HG02970 (cell line): Measurements from ENCODE around the gene ADAMTS3.

Experiments
- ATAC-seq: cut with Tn5 transposase; IDR thresholded peaks from one replicate; pipeline ENCODE4 v1.9.1; 2021; ENCODE audit warnings: mild to moderate bottlenecking, moderate library complexity, moderate number of reproducible peaks; ENCODE audit not compliant: unreplicated experiment, low FRiP score

Gene ADAMTS3

GRCh38 chr4:72424006-72424405 is 145.0 kb downstream of the ADAMTS3 start:
- no peak for ATAC-seq

GRCh38 chr4:72422416-72422815 is 146.6 kb downstream of the ADAMTS3 start:
- ATAC-seq: no peak

GRCh38 chr4:72418458-72418857 is 150.6 kb downstream of the ADAMTS3 start:
- no peak for ATAC-seq

- no peak for ATAC-seq
These were observed 158.9 kb downstream of the ADAMTS3 start for GRCh38 chr4:72410158-72410557.

- ATAC-seq: no peak
These were observed 160.5 kb downstream of the ADAMTS3 start for GRCh38 chr4:72408568-72408967.

- ATAC-seq: no peak
These were observed 163.6 kb downstream of the ADAMTS3 start for GRCh38 chr4:72405417-72405816.

GRCh38 chr4:72397314-72397713 is 171.7 kb downstream of the ADAMTS3 start:
- no peak for ATAC-seq

GRCh38 chr4:72394012-72394663 is 174.9 kb downstream of the ADAMTS3 start:
- no peak for ATAC-seq

GRCh38 chr4:72391281-72391680 is 177.7 kb downstream of the ADAMTS3 start:
- ATAC-seq: no peak

GRCh38 chr4:72390409-72390808 is 178.6 kb downstream of the ADAMTS3 start:
- no peak for ATAC-seq

GRCh38 chr4:72388521-72388920 is 180.5 kb downstream of the ADAMTS3 start:
- ATAC-seq: no peak

- ATAC-seq: no peak
These were observed 181.1 kb downstream of the ADAMTS3 start for GRCh38 chr4:72387959-72388358.

GRCh38 chr4:72383439-72383838 is 185.6 kb downstream of the ADAMTS3 start:
- ATAC-seq: no peak

- no peak for ATAC-seq
These were observed 190.1 kb downstream of the ADAMTS3 start for GRCh38 chr4:72378901-72379300.

GRCh38 chr4:72377491-72378194 is 191.4 kb downstream of the ADAMTS3 start:
- no peak for ATAC-seq

GRCh38 chr4:72376901-72377300 is 192.1 kb downstream of the ADAMTS3 start:
- ATAC-seq: no peak

GRCh38 chr4:72375073-72375736 is 193.8 kb downstream of the ADAMTS3 start:
- no peak for ATAC-seq

- ATAC-seq: no peak
These were observed 194.9 kb downstream of the ADAMTS3 start for GRCh38 chr4:72374159-72374558.

- ATAC-seq: no peak
These were observed 202.4 kb downstream of the ADAMTS3 start for GRCh38 chr4:72366601-72367000.

- no peak for ATAC-seq
These were observed 203.0 kb downstream of the ADAMTS3 start for GRCh38 chr4:72365981-72366380.

- no peak for ATAC-seq
These were observed 204.0 kb downstream of the ADAMTS3 start for GRCh38 chr4:72365016-72365415.

GRCh38 chr4:72360075-72360474 is 208.9 kb downstream of the ADAMTS3 start:
- no peak for ATAC-seq
